GM03348 (cell line): Measurements from ENCODE around the gene TSPAN1.

ENCODE experiments used
- DNase-seq: peaks from one replicate; pipeline ENCODE4 v3.0.0; 2012; ENCODE audit warnings: low spot score

Gene TSPAN1

GRCh38 chr1:46160212-46160611 is 14.7 kb upstream of the TSPAN1 start:
- DNase-seq = no peak

DNA sequence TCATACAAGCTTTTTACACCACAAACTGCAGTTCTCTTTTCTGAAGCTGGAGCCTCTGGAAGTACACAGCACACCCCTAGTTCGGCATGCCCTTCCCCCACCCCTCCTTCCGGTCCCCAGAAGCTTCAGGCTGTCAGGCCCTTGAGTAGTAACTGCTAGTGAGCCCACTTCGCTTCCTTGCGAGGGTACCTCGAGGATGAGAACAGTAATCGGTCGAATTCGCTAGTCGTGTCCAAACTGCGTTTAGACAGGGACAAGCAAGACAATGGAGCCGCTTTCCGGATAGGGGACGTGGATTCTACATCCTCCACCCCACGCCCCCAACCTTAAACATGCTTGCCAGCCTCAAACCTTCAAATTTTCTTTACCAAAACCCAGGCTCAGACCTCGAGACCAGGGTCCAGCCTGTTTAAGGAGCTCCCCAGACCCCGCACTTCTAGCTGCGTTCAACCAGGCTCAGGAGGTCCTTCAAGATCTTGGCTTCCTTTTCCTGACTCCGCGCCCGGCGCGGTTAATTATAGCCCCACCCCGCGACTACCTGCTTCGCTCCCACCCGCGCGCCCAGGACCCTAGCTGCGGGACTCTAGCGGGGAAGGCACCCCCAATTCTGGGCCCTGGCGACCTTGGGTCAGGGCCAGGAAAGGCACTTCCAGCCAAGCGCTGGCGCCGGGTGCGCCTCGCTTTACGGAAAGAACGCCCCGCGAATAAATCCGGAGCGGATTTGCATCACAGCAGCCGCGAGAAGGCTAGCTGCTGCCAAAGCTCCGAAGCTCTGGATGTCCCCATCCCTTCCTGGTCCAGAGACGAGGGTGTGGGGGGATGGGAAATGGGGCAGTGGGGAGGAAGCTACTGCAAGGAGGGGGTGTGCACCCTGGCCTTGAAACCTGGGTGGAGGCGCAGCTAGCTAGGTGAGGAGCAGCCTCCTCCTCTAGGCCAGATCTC is 8.1 kb upstream of the TSPAN1 start:
- DNase-seq = peak; percentile 52

- DNase-seq = no peak
Measured at GRCh38 chr1:46168477-46168876, 6.4 kb upstream of the TSPAN1 start.

GRCh38 chr1:46169811-46170454 is 5.0 kb upstream of the TSPAN1 start:
- DNase-seq = no peak

- no peak for DNase-seq
Measured at GRCh38 chr1:46171351-46171750, 3.5 kb upstream of the TSPAN1 start.

GRCh38 chr1:46171871-46172270 is 3.0 kb upstream of the TSPAN1 start:
- no peak for DNase-seq

DNA sequence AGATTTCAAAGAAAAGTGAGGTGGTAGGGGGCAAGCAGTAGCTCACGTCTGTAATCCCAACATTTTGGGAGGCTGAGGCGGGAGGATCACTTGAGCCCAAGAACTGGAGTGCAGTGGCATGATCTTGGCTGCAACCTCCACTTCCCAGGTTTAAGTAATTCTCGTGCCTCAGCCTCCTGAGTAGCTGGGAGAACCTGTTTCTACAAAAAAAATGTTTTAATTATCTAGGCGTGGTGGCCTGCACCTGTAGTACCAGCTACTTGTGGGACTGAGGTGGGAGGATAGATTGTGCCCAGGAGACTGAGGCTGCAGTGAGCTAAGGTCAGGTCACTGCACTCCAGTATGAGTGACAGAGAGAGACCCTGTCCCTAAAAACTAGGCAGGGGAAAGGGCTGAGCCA is 2.6 kb upstream of the TSPAN1 start:
- no peak for DNase-seq

- peak; percentile 36 for DNase-seq
Measured at GRCh38 chr1:46173361-46173856, 1.5 kb upstream of the TSPAN1 start.

DNA sequence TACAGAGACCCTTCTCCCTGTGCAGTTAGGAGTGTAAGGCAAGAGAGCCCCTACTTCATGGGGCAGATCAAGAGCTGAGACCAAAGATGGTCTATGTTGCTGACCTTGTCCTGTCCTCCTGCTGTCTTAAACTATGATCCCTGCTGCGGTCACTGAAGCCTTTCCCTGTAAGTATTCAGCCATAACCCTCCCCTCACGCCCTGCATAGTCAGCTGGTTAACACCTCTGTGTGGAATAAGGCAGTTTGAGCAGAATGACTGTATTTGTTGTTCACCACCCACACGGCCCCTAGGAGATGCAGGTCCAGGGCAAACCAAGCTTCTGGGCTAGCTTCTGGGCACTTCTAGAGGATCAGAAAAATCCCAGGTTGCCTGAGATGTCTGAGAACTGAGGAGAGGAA is 356 bp downstream of the TSPAN1 start:
- DNase-seq = no peak

DNA sequence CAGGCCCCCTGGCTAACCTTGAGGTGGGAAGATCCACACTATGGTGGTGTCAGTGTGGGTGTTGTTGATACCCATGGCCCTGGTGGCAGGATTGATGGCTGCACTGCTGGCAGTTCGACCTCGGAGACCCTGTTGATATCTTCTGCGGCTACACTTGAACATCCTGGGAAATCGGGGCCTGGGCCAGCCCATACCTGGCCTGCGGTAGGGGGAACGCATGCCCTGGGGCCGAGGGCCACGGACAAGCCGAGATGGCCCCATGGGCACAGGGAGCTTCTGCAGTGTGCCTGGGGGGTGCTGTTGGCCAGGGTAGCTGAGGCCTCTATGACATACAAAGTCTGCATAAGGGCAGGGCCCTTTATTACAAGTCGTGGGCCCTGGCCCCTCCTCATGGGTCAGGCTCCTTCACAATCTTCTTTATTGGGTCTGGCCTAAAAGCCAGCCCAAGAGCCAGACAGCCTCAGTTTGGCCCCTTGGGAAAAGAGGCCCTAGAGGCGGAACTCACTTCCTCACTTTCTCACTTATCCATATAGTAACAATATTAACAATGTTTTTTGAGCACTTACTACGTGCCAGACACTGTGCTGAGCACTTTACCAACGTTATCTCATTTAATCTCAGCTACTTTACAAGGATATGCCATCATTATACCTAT is 1.5 kb downstream of the TSPAN1 start, which contains the start of gene P3R3URF:
P3R3URF (minus strand) TSS at position 278 of the 655 bp plus-strand sequence; CDS start at position 261, 17 bp downstream.
- no peak for DNase-seq

DNA sequence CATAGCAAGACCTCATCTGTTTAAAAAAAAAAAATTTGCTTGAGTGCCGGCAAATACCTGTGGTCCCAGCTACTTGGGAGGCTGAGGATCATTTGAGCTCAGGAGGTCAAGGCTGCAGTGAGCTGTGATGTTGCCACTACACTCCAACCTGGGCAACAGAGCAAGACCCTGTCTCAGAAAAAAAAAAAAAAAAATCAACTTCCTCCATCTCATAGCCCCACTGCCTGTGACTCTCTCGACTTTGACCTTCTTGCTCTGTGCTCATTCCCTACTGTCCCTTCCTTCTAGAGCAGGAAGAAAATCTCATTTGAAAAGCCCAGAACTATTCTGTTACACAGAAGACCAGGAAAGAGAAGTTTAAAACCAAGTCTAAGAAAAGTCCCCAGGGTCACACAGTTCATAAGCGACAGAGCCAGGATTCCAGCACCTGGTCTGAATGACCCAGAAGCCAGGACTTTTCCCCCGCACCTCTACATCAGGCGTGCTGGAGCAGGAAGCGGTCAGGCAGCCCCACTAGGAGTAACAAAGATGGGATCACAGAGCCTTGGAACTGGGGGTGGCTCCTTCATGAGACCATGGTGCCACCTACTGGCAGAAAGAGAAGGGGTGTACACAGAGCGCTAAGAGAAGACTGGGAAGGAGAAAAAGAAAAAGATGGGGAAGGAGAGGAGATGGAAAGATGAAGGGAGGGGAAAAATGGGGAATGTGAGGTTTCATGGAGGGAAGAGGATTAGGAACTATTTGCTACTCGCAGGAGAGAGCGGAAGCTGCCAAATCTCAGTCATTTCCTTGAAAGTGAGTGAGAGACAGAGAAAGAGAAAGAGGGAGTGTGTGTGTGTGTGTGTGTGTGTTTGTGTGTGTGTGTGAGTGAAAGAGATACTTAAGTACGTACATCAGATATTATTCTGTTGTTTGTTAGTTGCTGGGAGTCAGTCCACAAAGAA is 4.5 kb downstream of the TSPAN1 start:
- DNase-seq = peak; percentile 92

DNA sequence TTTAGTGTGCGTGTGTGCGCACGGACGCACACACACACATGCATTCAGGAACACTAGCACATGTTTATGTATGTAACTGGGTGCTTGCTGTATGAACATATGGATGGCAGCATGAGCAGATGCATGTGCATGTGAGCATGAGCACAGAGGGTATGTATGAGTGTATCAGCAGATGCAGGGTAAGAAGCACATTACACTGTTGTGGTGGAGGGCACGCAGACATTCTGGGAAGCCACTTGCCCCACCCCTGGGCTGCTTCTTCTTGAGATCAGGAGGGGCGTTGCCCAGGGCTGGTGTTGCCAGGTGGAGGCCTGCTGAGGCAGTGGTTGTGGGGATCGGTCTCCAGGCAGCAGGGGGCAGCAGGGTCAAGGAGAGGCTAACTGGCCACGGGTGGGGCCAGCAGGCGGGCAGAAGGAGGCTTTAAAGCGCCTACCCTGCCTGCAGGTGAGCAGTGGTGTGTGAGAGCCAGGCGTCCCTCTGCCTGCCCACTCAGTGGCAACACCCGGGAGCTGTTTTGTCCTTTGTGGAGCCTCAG is 5.3 kb downstream of the TSPAN1 start:
- no peak for DNase-seq

GRCh38 chr1:46181343-46182260 is 6.7 kb downstream of the TSPAN1 start:
- DNase-seq = peak; percentile 48

DNA sequence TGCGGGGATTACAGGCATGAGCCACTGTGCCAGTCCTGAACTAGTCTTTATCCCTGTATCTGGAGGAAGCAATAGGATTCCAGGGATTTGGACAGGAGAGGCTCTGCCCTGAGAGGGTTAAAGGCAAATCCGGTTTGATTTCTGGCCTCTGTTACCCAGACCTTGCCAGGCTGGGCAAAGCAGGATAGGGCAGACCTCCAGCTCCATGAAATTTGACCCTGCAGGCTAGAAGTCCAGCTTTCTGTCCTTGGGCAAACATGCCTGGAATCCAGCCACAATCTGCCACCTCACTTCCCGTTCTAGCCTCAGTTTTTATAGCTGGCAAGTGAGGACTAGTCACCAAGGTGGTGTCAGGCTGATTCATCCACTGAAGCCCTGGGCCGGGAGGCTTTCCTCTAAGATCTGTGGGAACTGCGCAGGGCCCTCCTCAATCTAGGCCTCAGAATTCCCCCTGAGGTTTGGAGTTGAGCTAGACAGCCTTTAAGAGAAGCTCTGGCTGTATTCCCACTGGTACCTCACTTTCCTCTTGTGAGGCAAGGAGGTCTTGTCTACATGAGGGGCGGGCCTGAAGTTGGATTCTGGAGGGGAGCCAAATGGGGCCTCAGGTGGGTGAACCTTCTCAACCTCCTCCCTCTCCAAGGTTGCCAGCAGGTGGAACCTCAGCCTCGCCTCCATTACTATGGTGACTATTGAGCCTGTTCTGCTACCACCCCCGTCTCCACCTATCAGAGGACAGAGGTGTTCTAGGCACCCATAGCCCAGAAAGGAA is 8.4 kb downstream of the TSPAN1 start:
- peak; percentile 88 for DNase-seq

- DNase-seq = no peak
Measured at GRCh38 chr1:46183926-46184557, 9.2 kb downstream of the TSPAN1 start.

DNA sequence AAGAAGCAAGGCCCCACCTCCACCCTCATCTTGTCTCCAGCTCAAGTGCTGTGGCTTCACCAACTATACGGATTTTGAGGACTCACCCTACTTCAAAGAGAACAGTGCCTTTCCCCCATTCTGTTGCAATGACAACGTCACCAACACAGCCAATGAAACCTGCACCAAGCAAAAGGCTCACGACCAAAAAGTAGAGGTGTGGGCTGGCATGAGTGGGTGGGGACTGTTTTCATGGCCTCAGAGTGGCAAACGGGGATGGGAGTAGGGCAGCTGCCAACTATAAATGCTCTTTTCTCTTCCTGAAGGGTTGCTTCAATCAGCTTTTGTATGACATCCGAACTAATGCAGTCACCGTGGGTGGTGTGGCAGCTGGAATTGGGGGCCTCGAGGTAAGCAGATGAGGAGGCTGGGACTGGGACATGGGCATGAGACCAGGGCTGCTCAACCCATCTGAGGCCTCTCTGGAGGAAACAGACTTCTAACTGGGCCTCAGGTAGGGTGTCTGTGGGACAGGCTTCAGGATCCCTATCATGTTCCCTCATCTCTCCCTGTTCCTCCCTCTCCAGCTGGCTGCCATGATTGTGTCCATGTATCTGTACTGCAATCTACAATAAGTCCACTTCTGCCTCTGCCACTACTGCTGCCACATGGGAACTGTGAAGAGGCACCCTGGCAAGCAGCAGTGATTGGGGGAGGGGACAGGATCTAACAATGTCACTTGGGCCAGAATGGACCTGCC is 10.2 kb downstream of the TSPAN1 start:
- no peak for DNase-seq

DNA sequence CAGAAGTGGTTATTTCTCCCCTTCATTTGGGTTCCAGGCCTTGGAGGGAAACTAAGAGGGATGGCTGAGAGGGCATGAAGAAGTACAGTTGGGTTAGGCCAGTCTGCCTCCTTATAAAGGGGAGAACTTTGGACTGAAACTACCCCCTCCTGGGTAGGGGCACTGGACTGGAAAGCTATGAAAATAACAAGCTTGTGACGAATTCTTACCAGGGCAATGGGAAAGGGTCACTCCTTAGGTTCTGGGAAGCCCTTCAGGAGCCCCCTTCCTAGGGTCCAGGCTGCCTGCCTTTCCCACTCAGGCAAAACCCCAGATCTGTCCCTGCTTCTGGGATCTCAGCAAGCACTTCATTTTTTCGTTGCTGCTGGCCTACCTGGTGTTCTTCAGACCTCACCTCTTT is 11.2 kb downstream of the TSPAN1 start:
- no peak for DNase-seq
